HG03442 (cell line): ENCODE data around the gene CELSR1.

Experiments used
- ATAC-seq: cut with Tn5 transposase; IDR thresholded peaks from one replicate; pipeline ENCODE4 v1.9.1; 2021; ENCODE audit warnings: mild to moderate bottlenecking, moderate library complexity; ENCODE audit not compliant: unreplicated experiment

Gene CELSR1, protein sequence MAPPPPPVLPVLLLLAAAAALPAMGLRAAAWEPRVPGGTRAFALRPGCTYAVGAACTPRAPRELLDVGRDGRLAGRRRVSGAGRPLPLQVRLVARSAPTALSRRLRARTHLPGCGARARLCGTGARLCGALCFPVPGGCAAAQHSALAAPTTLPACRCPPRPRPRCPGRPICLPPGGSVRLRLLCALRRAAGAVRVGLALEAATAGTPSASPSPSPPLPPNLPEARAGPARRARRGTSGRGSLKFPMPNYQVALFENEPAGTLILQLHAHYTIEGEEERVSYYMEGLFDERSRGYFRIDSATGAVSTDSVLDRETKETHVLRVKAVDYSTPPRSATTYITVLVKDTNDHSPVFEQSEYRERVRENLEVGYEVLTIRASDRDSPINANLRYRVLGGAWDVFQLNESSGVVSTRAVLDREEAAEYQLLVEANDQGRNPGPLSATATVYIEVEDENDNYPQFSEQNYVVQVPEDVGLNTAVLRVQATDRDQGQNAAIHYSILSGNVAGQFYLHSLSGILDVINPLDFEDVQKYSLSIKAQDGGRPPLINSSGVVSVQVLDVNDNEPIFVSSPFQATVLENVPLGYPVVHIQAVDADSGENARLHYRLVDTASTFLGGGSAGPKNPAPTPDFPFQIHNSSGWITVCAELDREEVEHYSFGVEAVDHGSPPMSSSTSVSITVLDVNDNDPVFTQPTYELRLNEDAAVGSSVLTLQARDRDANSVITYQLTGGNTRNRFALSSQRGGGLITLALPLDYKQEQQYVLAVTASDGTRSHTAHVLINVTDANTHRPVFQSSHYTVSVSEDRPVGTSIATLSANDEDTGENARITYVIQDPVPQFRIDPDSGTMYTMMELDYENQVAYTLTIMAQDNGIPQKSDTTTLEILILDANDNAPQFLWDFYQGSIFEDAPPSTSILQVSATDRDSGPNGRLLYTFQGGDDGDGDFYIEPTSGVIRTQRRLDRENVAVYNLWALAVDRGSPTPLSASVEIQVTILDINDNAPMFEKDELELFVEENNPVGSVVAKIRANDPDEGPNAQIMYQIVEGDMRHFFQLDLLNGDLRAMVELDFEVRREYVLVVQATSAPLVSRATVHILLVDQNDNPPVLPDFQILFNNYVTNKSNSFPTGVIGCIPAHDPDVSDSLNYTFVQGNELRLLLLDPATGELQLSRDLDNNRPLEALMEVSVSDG (N-terminal part only)

DNA sequence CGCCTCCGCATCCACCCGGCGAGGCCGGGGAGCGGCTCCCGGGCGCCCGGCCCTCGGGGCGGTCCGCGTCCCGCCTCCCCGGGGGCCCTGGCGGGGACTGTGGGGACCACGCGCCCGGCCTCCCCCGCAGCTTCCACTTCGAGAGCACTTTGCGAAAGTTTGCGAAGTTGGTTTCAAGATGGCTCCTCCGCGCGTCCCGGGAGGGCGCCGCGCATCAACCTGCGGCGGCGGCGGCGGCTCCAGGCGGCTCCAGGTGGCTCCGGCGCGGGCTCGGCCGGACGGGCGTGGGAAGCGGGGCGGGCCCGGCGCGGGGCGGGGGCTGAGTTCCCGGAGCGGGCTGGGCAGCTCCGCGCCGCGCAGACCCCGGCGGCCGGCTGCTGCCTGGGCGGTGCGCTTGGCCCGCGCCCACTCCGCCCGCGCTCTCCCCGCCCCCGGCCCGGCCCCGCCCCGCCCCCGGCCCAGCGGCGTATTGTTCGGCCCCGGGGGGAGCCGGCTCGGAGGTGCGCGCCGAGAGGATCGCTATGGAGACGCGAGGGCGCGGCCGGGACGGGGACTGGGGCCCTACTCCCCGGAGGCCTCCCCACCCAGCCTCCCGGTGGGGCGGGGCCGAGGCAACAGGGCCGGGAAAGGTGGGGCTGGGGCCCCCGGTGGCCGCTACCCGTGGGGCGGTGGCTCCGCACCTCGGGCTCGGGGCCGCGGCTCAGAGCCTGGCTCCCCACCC lies at the start of gene CELSR1:
Gene CELSR1 (minus strand): TSS at position 396 of the 721 bp plus-strand sequence. CDS start 450 bp downstream, outside the sequence.
- no peak for ATAC-seq

DNA sequence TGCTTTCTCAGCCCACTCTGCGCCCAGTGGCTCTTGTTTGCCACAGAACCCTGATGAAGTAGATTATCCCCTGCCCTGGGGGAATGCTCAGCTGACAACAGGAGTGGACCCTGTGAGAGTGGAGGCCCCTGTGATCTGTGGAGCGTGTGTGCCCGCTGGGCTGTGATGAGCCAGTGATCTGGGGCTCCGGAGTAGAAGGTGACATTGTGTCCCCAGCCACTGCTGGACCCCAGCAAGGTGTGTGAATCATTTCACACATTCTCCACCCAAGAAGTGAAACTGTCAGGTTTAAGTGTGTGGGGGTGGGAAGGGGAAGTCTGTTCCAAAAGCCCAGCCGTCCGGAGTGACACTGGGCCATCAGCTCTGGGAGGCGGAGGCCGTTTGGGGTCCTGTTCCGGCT lies 49.6 kb upstream of the CELSR1 start:
- no peak for ATAC-seq

GRCh38 chr22:46586531-46587011 lies 49.2 kb upstream of the CELSR1 start:
- ATAC-seq: no peak

GRCh38 chr22:46586123-46586519 lies 48.7 kb upstream of the CELSR1 start:
- no peak for ATAC-seq

- no peak for ATAC-seq
These were observed 48.1 kb upstream of the CELSR1 start for GRCh38 chr22:46585340-46586122.

GRCh38 chr22:46584081-46584921 lies 46.9 kb upstream of the CELSR1 start:
- no peak for ATAC-seq

- no peak for ATAC-seq
These were observed 46.2 kb upstream of the CELSR1 start for GRCh38 chr22:46583571-46583970.

DNA sequence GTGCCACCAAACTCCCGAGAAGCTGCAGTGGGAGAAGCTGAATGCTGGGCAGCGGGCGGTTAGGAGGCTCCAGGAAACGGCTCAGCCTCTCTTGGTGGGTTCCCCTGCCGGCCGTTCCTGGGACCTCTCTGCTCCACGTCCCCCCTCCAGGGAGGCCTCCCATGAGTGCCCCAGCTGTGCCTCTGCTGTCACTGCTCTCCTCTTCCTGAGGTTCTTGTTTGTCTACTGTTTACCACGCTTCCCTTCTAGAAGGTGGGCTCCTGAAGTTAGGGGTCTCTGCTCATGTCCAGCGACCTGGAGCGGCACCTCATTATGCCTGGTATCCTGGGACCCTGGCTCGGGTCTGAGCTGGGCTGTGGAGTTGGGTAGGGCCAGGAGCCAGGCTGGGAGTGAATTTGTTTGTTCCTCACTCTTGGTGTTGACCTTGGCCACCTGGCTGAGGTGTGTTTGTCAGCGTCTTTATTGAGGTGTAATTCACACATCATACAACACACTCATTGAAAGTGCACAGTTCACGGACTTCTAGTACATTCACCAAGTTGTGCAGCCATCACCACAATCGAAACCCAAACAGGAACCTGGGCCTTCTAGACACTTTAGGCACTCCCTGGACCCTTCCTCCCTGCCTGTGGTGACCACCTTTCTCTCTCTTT lies 45.0 kb upstream of the CELSR1 start:
- no peak for ATAC-seq

DNA sequence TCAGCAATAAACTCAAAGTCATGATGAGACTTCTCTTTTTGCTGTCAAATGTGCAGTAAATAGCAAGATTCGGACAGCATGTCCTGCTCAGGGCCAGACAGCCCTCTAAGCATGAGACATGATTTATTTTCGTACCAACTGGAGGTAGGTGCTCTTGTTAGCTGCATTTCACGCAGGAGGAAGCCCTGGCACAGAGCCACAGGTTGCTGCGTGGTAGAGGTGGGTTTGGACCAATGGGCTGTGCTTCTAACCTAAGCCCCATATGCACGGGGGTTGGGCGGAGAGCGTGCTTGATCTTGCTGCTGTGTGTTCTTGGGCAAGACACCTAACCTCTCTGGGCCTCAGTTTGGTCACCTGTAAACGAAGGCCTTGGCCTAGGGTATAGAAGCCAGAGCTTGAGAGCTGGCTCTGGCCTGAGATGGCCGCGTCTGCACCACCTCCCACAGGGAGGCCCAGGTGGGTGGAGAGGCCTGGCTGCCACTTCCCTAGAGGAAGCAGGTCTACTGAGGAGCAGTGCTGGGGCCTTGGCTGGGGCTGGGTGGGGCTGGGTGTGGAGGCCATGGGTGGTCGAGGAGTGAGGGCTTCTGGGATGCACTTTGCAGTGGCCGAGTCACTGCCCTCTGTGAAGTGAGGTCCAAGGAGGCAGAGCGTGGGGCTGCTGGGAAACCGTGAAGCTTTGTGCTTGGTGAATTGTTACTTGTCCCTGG lies 44.3 kb upstream of the CELSR1 start:
- ATAC-seq: no peak

DNA sequence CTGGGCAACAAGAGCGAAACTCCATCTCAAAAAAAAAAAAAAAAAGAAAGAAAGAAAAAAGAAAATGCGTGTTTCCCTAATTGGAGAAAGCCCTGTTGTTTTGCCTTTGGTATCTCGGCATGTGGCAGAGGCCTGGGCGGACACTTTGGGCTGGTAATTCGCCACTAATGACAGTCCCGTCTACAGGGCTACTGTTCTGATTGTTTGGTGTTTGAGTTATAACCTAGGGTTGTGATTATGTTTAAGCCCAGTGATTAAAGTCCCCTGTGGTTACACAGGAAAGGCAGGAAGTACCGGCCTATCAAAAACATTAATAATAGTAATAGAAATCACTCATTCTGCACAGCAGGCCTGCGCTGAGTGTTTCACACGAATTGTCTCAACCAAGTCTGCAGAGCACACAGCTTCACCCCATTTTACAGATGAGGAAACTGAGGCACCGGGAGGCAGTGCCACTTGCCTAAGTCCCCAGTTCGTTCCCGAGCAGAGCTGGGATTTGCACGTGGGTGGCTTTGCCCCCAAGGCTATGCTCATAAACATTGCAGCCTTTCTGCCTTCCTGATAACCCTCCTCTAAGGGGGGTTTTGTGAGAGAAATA lies 43.6 kb upstream of the CELSR1 start:
- ATAC-seq: no peak

GRCh38 chr22:46579751-46580449 lies 42.5 kb upstream of the CELSR1 start:
- no peak for ATAC-seq

GRCh38 chr22:46578824-46579561 lies 41.6 kb upstream of the CELSR1 start:
- ATAC-seq: no peak

GRCh38 chr22:46578251-46578823 lies 40.9 kb upstream of the CELSR1 start:
- ATAC-seq: no peak

GRCh38 chr22:46577368-46578249 lies 40.2 kb upstream of the CELSR1 start:
- no peak for ATAC-seq
